A549 (cell line): Measurements from ENCODE around the gene ZDHHC19.

Experiments
- CBX2 ChIP-seq: fragments of 200-600 bp; sonication (generic); IDR thresholded peaks from 2 replicates; pipeline ENCODE4 v1.6.1; 2016; ENCODE audit warnings: low read depth, mild to moderate bottlenecking, borderline replicate concordance
- HDAC2 ChIP-seq: fragments of 200-600 bp; sonication (generic); IDR thresholded peaks from 2 replicates; pipeline ENCODE4 v1.6.1; 2016
- JUN ChIP-seq, 2 experiments: fragments of >200 bp; sonication (Bioruptor Twin); formaldehyde crosslinking; IDR thresholded peaks; 2 replicates in 1 of 2; 3 replicates in 1 of 2; pipeline ENCODE4 v1.6.1; 2016 to 2017
- KDM1A ChIP-seq: fragments of 200-600 bp; sonication (generic); IDR thresholded peaks from 2 replicates; pipeline ENCODE4 v1.6.1; 2016; ENCODE audit warnings: low read depth, mild to moderate bottlenecking
- MYC ChIP-seq: IDR thresholded peaks from 2 replicates; pipeline ENCODE4 v1.6.1; 2012; ENCODE audit warnings: mild to moderate bottlenecking, inconsistent platforms, low read length, improper control_type of control experiment, borderline replicate concordance
- POLR2A ChIP-seq: IDR thresholded peaks from 2 replicates; pipeline ENCODE4 v1.6.1; 2012; ENCODE audit warnings: mild to moderate bottlenecking, low read length
- RAD21 ChIP-seq, 2 experiments: fragments of >200 bp in 1 of 2; sonication (Bioruptor Twin) in 1 of 2; formaldehyde crosslinking in 1 of 2; IDR thresholded peaks in 1 of 2; conservative IDR thresholded peaks in 1 of 2; 2 replicates in 1 of 2; 3 replicates in 1 of 2; pipeline ENCODE4 v1.6.1; 2012 to 2018; ENCODE audit warnings: inconsistent platforms in 1 of 2
- SMC3 ChIP-seq: fragments of >200 bp; sonication (Bioruptor Twin); formaldehyde crosslinking; IDR thresholded peaks from 3 replicates; pipeline ENCODE4 v1.6.1; 2018; ENCODE audit warnings: inconsistent platforms
- TP53 ChIP-seq: fragments of 250-450 bp; sonication (Bioruptor Pico); IDR thresholded peaks from 2 replicates; pipeline ENCODE4 v1.5.0; 2021; ENCODE audit warnings: mild to moderate bottlenecking, moderate library complexity
- TF ChIP-seq, protein P1 (sequence below): fragments of >200 bp; sonication (Bioruptor Twin); formaldehyde crosslinking; IDR thresholded peaks from 3 replicates; pipeline ENCODE4 v1.5.1; 2016
- TF ChIP-seq, protein P2 (sequence below): IDR thresholded peaks from 2 replicates; pipeline ENCODE4 v1.6.1; 2012

DNA sequence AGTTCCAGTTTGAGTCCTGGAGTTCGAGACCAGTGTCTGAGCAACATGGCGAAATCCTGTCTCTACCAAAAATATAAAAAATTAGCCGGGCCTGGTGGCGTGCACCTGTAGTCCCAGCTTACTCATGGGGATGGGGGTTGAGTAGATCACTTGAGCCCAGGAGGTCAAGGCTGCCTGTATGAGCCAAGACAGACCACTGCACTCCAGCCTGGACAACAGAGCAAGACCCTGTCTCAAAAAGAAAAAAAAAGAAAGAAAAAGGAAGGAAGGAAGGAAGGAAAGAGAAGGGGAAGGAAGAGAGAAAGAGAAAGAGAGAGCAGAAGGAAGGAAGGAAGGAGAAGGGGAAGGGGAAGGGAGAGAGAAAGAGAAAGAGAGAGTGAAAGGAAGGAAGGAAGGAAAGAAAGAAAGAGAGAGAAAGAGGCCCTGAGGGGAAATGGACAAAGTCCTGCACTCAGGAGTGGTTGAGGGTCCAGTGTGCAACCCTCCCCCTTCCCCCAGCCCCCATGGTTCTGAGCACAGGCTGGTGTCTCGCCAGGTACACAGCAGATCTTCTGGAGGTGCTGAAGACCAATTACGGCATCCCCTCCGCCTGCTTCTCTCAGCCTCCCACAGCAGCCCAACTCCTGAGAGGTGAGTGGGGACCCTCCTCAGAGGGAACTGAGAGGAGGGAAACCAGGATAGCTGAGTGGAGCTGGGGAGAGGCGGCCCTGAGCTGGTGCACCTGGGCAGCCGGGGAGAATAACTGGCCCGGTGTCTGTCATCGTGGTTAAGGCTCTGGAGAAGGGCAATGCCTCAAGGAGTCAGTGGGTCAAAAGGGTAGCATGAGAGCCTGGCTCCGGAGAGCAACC lies 6.3 kb upstream of the ZDHHC19 start:
- TF ChIP-seq, protein P1, sequence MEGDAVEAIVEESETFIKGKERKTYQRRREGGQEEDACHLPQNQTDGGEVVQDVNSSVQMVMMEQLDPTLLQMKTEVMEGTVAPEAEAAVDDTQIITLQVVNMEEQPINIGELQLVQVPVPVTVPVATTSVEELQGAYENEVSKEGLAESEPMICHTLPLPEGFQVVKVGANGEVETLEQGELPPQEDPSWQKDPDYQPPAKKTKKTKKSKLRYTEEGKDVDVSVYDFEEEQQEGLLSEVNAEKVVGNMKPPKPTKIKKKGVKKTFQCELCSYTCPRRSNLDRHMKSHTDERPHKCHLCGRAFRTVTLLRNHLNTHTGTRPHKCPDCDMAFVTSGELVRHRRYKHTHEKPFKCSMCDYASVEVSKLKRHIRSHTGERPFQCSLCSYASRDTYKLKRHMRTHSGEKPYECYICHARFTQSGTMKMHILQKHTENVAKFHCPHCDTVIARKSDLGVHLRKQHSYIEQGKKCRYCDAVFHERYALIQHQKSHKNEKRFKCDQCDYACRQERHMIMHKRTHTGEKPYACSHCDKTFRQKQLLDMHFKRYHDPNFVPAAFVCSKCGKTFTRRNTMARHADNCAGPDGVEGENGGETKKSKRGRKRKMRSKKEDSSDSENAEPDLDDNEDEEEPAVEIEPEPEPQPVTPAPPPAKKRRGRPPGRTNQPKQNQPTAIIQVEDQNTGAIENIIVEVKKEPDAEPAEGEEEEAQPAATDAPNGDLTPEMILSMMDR: no peak
- no peak for TF ChIP-seq KDM1A
- TF ChIP-seq RAD21 (conservative IDR thresholded peaks at IDR 0.05 in 1 of 2, IDR thresholded peaks at IDR 0.05 in 1 of 2): no peak
- no peak for TF ChIP-seq HDAC2
- TF ChIP-seq TP53 (CRISPR knock-in tag): no peak
- TF ChIP-seq MYC: no peak
- no peak for TF ChIP-seq POLR2A
- TF ChIP-seq, protein P2, sequence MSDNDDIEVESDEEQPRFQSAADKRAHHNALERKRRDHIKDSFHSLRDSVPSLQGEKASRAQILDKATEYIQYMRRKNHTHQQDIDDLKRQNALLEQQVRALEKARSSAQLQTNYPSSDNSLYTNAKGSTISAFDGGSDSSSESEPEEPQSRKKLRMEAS: no peak
- no peak for TF ChIP-seq SMC3
- TF ChIP-seq JUN (IDR thresholded peaks at IDR 0.05): no peak
- TF ChIP-seq CBX2: no peak
